Measurements from ENCODE around the gene EXOC3L4. TPM values are rescaled to one million over a fixed set of nuclear protein-coding genes. Genes with fewer than 3 reads are reported as not detected.

Gene EXOC3L4
- total RNA-seq, 1 donor from 2014 or later = not detected

- DNase-seq (ENCODE audit: low spot score) = no peak
- Mint-ChIP-seq H3K4me1 (peaks cover 4% of the 10 kb centered on the region), H3K9me3 (no peaks in the 10 kb centered on the region), H3K27ac (no peak overlapping the region), H3K27me3 (ENCODE audit: insufficient read depth, low read depth) (no peaks in the 10 kb centered on the region), H3K4me3 (peak overlapping the region; percentile 4), H3K36me3 (no peaks in the 10 kb centered on the region)
- Histone ChIP-seq H3K79me2 (ENCODE audit: low read depth) (no peaks in the 10 kb centered on the region), H2AFZ (replicated peaks) (no peak overlapping the region), H3K36me3 (no peaks in the 10 kb centered on the region), H3K4me2 (no peak overlapping the region), H3K4me1 (peaks cover 16% of the 10 kb centered on the region), H3K27ac (no peak overlapping the region), H3F3A (ENCODE audit: low read depth) (peaks cover 13% of the 10 kb centered on the region), H3K9ac (no peak overlapping the region), H3K4me3 (no peak overlapping the region), H4K20me1 (ENCODE audit: low read depth) (no peaks in the 10 kb centered on the region), H3K9me3 (ENCODE audit: low read depth) (no peaks in the 10 kb centered on the region), H3K27me3 (peaks cover 29% of the 10 kb centered on the region)
- no peak for TF ChIP-seq EZH2 (IDR thresholded peaks at IDR 0.05)
- no peak for TF ChIP-seq EZH2phosphoT487 (IDR thresholded peaks at IDR 0.05)
- TF ChIP-seq CTCF (IDR thresholded peaks at IDR 0.05) = no peak
These were observed 20.4 kb upstream of the EXOC3L4 start for GRCh38 chr14:103073876-103074728.

- DNase-seq (ENCODE audit: low spot score) = no peak
- Histone ChIP-seq H3K27me3 (peaks cover 32% of the 10 kb centered on the region), H3K9me3 (ENCODE audit: low read depth) (no peaks in the 10 kb centered on the region), H3K79me2 (ENCODE audit: low read depth) (no peaks in the 10 kb centered on the region), H2AFZ (replicated peaks) (peak overlapping the region; percentile 88), H3F3A (ENCODE audit: low read depth) (peaks cover 13% of the 10 kb centered on the region), H3K27ac (no peak overlapping the region), H3K4me1 (peaks cover 16% of the 10 kb centered on the region), H3K4me2 (peak overlapping the region; percentile 83), H4K20me1 (ENCODE audit: low read depth) (no peaks in the 10 kb centered on the region), H3K4me3 (peak overlapping the region; percentile 46), H3K36me3 (no peaks in the 10 kb centered on the region), H3K9ac (no peak overlapping the region)
- peaks cover 4% of the 10 kb centered on the region for H3K4me1 Mint-ChIP-seq
- H3K9me3 Mint-ChIP-seq = no peaks in the 10 kb centered on the region
- no peaks in the 10 kb centered on the region for H3K27me3 Mint-ChIP-seq (ENCODE audit: insufficient read depth, low read depth)
- H3K36me3 Mint-ChIP-seq = no peaks in the 10 kb centered on the region
- peak overlapping the region; percentile 4 for H3K4me3 Mint-ChIP-seq
- TF ChIP-seq EZH2phosphoT487 (IDR thresholded peaks at IDR 0.05) = no peak
- no peak for TF ChIP-seq EZH2 (IDR thresholded peaks at IDR 0.05)
- TF ChIP-seq CTCF (IDR thresholded peaks at IDR 0.05) = no peak
- no peak overlapping the region for H3K27ac Mint-ChIP-seq
These were observed 19.7 kb upstream of the EXOC3L4 start for GRCh38 chr14:103074729-103075367.

GRCh38 chr14:103078420-103078749, 16.1 kb upstream of the EXOC3L4 start:
- Histone ChIP-seq H3K79me2 (ENCODE audit: low read depth) (no peaks in the 10 kb centered on the region), H3K36me3 (no peaks in the 10 kb centered on the region), H4K20me1 (ENCODE audit: low read depth) (no peaks in the 10 kb centered on the region), H3K4me2 (no peak overlapping the region), H3K9me3 (ENCODE audit: low read depth) (no peaks in the 10 kb centered on the region), H3K27me3 (peaks cover 64% of the 10 kb centered on the region), H3K4me1 (peaks cover 4% of the 10 kb centered on the region), H3F3A (ENCODE audit: low read depth) (peaks cover 13% of the 10 kb centered on the region), H3K27ac (no peak overlapping the region), H3K9ac (no peak overlapping the region), H3K4me3 (no peak overlapping the region), H2AFZ (replicated peaks) (no peak overlapping the region)
- Mint-ChIP-seq H3K27me3 (ENCODE audit: insufficient read depth, low read depth) (no peaks in the 10 kb centered on the region), H3K4me3 (no peak overlapping the region), H3K27ac (no peak overlapping the region), H3K9me3 (no peaks in the 10 kb centered on the region), H3K36me3 (no peaks in the 10 kb centered on the region), H3K4me1 (no peaks in the 10 kb centered on the region)
- peak; percentile 89 for DNase-seq (ENCODE audit: low spot score)
- TF ChIP-seq CTCF (IDR thresholded peaks at IDR 0.05) (peak; percentile 67), EZH2 (IDR thresholded peaks at IDR 0.05) (no peak), EZH2phosphoT487 (IDR thresholded peaks at IDR 0.05) (no peak)
